A549 (cell line): ENCODE data around the gene DPY19L1.

Source experiments
- CHD2 ChIP-seq: fragments of 150-350 bp; IDR thresholded peaks from 2 replicates; pipeline ENCODE4 v1.6.1; 2014; ENCODE audit warnings: low read length; ENCODE audit not compliant: partially characterized antibody
- CHD4 ChIP-seq: fragments of 200-600 bp; sonication (generic); IDR thresholded peaks from 2 replicates; pipeline ENCODE4 v1.6.1; 2016; ENCODE audit warnings: antibody characterized with exemption, mild to moderate bottlenecking, borderline replicate concordance
- HOXB5 ChIP-seq: fragments of 250-450 bp; sonication (Bioruptor Pico); IDR thresholded peaks from 2 replicates; pipeline ENCODE4 v1.5.0; 2020; ENCODE audit warnings: mild to moderate bottlenecking, moderate library complexity
- JUN ChIP-seq, 2 experiments: fragments of >200 bp; sonication (Bioruptor Twin); formaldehyde crosslinking; IDR thresholded peaks; 2 replicates in 1 of 2; 3 replicates in 1 of 2; pipeline ENCODE4 v1.6.1; 2016 to 2017
- JUNB ChIP-seq: fragments of >200 bp; sonication (Bioruptor Twin); formaldehyde crosslinking; IDR thresholded peaks from 2 replicates; pipeline ENCODE4 v1.6.1; 2016
- RCOR1 ChIP-seq: fragments of 150-350 bp; IDR thresholded peaks from 2 replicates; pipeline ENCODE4 v1.6.1; 2014; ENCODE audit warnings: antibody characterized with exemption, low read length, low read depth
- RFX5 ChIP-seq: fragments of 450-650 bp; IDR thresholded peaks from 2 replicates; pipeline ENCODE4 v1.7.1; 2014; ENCODE audit warnings: antibody characterized with exemption, mild to moderate bottlenecking, moderate library complexity
- TF ChIP-seq, protein P1 (sequence below): fragments of >200 bp; sonication (Bioruptor Twin); formaldehyde crosslinking; IDR thresholded peaks from 3 replicates; pipeline ENCODE4 v1.5.1; 2016
- TF ChIP-seq, protein P2 (sequence below): fragments of >200 bp; sonication (Bioruptor Twin); formaldehyde crosslinking; IDR thresholded peaks from 2 replicates; pipeline ENCODE4 v1.6.1; 2016

DNA sequence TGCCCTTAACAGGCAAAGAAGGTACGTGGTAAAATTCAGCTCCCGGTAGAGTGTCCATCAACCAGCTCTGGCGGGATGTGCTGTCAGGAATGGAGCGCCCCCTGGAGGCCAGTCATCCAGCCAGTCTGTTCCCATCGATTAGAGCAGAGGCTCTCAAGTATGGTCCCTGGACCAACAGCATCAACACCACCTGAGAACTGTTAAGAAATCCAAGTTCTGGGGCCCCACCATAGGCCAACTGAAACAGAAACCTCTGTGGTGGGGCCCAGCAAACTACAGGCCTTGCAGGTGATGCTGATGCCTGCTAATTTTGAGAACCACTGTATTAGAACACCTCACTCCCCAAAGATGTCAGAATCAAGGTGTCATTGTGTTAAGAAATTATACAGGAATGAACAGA is 109.2 kb downstream of the DPY19L1 start:
- TF ChIP-seq JUNB (no peak), HOXB5 (CRISPR knock-in tag) (no peak), RCOR1 (no peak), CHD2 (no peak), RFX5 (no peak), JUN (IDR thresholded peaks at IDR 0.05) (no peak), CHD4 (no peak)
- TF ChIP-seq, protein P1, sequence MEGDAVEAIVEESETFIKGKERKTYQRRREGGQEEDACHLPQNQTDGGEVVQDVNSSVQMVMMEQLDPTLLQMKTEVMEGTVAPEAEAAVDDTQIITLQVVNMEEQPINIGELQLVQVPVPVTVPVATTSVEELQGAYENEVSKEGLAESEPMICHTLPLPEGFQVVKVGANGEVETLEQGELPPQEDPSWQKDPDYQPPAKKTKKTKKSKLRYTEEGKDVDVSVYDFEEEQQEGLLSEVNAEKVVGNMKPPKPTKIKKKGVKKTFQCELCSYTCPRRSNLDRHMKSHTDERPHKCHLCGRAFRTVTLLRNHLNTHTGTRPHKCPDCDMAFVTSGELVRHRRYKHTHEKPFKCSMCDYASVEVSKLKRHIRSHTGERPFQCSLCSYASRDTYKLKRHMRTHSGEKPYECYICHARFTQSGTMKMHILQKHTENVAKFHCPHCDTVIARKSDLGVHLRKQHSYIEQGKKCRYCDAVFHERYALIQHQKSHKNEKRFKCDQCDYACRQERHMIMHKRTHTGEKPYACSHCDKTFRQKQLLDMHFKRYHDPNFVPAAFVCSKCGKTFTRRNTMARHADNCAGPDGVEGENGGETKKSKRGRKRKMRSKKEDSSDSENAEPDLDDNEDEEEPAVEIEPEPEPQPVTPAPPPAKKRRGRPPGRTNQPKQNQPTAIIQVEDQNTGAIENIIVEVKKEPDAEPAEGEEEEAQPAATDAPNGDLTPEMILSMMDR: peak; percentile 47
- TF ChIP-seq, protein P2, sequence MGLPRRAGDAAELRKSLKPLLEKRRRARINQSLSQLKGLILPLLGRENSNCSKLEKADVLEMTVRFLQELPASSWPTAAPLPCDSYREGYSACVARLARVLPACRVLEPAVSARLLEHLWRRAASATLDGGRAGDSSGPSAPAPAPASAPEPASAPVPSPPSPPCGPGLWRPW: no peak
